HS-27A (cell line): ENCODE data around the gene KLHL29.
"Not testable (repeated sequence)": the region's sequence is repeated elsewhere in the genome, so short reads cannot be mapped to it uniquely, and the experiment has no call there.

Experiments used
- DNase-seq: peaks from one replicate; pipeline ENCODE4 v3.0.0-alpha.2; 2012; ENCODE audit warnings: low read depth, missing footprints

Gene KLHL29

GRCh38 chr2:23367760-23368159, 17.2 kb upstream of the KLHL29 start:
- no peak for DNase-seq

GRCh38 chr2:23373666-23374065, 11.3 kb upstream of the KLHL29 start:
- DNase-seq: no peak

DNA sequence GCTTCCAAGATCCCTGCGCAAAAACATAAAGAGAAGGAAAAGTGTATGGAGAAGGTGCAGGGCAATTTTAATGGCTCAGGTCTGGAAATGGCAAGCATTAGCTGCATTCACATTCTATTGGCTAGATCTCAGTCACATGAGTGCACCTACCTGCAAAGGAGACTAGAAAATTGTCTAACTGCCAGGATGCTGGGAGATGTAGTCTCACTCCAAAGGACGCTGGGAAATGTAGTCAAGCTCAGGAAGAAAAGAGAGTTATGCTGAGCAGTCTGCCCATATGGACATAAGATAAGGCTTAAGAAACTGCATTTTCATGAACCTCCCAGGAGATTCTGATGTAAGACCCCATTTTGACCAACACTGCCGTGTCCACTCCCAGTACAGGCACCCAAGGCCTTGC, 9.5 kb upstream of the KLHL29 start:
- DNase-seq: no peak

DNA sequence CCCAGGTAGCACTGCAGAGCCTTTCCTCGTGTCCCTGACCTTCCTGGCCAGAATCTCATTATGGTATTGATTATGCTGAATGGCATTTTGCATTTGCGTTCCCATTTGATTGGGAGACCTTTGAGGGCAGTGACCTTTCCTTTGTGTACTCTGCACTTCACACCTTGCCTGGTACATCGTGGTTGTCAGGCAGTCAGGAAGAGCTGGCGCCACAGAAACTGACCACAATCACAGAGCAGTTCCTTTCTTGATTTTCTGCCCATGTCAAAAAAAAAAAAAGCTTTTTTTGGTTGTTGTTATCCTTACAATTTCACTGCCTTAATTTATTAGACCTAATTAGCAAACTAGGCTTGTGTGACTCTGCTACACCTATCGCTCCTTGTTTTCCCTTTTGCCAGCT, 8.9 kb upstream of the KLHL29 start:
- DNase-seq: no peak

- no peak for DNase-seq
Observed at GRCh38 chr2:23376972-23377371, 8.0 kb upstream of the KLHL29 start.

DNA sequence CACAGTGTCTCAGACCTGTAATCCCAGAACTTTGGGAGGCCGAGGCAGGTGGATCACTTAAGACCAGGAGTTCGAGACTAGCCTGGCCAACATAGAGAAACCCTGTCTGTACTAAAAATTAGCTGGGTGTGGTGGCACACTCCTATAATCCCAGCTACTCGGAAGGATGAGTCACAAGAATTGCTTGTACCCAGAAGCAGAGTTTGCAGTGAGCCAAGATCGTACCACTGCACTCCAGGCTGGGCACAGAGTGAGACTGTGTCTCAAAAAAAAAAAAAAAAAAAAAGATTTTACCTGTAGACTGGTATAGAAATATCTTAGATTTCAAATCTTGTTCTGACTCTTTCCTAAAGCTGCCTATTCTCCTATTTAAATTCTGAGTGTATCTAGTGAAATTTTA, 7.2 kb upstream of the KLHL29 start:
- no peak for DNase-seq

- no peak for DNase-seq
Observed at GRCh38 chr2:23378496-23378895, 6.5 kb upstream of the KLHL29 start.

DNA sequence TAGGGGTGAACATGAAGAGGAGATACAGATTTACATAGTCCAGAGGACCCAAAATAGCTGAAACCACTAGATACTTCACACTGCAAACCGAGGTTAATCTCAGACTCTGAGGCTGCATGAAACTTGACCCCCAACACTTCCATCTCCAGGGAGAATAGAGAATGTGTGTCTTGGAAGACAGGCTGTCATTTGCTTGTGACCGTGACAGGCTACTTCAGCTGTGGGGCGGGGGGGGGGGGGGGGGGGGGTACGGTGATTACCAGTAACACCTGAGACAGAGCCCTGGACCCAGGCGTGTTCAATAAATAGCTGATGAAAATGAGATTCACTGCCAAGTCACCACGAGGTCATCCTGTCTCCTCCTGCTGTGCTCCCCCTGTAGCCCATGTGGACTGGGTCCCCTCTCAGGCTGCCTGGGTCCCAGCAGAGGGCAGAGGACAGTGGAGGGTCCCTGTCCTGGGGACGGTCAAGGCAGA, 5.7 kb upstream of the KLHL29 start:
- DNase-seq: no peak

DNA sequence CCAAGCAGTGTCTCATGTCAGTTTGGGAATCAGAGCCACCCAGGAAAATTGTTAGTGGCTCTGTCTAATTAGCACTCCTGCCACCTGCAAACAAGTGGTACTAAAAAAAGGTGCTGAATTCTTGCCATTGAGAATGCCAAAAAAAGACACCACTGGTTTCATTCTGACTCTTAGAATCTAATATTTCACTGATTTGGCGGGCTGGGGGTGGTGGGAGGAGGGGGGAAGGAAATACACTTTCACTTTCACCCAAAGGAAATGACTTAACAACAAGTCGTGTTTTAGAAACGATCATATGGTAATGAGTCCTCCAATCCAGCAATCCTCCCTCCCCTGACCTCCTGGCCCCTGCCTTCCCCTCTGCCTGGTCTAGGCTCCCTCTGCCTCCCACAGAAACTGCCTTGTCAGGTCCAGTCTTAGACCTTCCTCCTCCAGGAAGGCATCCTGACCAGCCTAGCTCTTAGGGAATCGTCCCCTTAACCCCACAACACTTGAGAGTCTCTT, 4.4 kb upstream of the KLHL29 start:
- no peak for DNase-seq

GRCh38 chr2:23381084-23381483, 3.9 kb upstream of the KLHL29 start:
- peak; percentile 85 for DNase-seq

DNA sequence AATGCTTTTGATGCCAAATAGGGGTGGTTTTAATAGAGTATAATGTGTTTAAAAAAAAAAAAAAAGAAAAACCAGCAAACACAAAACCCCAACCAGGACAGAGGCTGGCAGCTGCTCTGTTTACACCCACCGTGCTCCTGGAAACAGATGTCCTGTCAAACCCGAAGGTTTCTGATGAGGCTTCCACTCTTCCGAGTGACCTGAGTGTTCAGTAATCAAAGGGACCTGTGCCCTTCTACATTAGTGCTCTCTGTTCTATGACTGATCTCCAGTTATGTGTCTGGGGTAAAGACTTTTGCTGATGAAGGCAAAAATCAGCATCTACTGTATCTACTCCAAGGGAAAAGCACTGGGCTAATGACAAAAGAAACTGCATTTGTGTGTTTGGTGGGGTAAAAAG, 3.5 kb upstream of the KLHL29 start:
- no peak for DNase-seq

DNA sequence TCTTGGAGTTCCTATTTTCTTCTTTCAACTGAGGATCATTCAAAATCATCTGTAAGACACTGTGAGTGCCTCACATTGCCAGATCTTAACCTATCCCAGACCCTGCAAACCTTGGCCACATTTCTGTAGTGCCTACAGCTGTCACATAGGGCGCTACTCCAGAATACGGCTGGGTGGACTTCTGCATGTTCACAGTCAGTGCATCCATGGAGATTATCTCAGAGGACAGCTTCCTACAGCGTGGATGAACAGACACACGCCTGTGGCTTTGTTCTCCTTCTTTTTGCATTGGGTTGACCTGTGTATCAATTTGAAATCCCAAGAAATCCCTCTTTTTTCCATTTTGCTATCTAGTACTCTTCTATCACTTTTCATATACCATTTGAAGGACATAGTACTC, 1.9 kb upstream of the KLHL29 start:
- no peak for DNase-seq

GRCh38 chr2:23385351-23385747, 370 bp downstream of the KLHL29 start:
- DNase-seq: no peak

GRCh38 chr2:23385748-23386338, 864 bp downstream of the KLHL29 start:
- no peak for DNase-seq

DNA sequence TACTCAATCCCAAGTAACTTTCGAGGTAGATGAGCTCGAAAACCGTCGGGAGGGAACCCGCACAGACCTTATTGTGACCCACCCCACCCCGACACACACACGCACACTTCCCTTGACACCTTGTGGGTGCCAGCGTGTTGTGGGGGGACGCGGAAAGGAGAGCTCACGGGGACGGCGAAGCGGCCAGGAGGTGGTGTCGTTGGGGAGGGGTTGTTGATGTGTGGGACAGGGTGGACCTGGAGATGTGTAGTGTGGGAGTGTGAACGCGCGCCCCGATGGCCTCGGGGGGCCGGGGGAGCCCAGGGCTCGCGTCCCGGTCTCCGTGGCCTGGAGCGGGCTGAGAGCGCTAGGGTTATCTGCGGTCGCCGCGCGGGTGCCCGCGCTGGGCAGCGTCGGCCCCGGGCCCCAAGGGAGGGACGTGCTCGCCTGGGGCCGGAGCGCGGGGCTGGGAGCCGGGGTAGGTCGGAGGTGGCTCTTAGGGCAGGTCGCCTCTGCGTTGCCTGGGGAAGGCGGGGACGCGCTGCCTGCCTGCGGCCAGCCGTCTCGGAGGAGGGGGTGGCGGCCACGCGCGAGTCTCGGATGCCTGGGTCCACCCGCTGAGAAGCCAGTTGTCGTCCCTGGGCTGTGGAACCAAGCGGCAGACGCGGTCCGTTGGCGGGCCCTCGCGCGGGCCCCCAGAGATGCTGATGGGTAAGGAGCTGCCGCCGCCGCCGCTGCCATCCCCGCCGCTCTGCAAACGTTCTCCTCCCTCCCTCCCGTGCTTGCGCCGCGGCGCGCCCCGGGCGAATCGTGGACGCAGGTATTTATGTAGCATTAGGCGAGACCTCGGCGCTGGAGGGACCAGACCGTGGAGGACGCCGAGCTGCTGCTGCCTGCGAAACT, 1.6 kb downstream of the KLHL29 start:
- DNase-seq: no peak

DNA sequence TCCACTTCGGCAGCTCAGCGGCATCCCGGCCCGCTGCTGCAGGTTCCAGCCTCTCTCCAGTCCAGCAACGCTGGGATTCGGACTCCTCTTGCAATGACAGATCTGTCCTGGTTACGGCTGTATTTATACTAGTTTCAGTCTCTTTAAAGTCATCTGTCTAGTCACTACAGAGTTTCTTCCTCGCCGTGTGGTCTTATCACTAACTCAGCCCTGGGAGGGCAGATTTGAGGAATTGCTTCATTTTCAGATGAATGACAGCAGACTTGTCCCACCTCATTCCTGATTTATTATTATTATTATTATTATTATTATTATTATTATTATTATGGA, 2.2 kb downstream of the KLHL29 start:
- DNase-seq: no peak

GRCh38 chr2:23387845-23388244, 2.9 kb downstream of the KLHL29 start:
- DNase-seq: no peak

DNA sequence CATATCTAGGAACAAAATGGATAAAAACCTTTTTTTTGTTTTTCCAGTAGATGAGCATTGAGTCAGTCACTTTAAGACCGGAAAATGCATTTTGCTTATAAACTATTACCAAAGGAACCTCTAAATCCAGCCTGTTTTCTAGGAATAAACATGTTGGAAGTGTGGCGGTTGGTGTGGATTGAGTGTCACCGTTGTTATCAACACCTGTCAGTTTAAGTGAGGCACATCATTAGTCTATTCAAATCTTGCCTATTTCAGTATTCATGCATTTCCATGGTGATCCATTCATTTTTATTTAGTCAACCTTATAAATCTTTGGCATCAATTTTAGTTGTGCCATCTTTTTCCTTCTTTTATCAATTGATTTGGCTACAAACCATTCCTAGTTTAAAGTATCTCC, 3.3 kb downstream of the KLHL29 start:
- DNase-seq: no peak

DNA sequence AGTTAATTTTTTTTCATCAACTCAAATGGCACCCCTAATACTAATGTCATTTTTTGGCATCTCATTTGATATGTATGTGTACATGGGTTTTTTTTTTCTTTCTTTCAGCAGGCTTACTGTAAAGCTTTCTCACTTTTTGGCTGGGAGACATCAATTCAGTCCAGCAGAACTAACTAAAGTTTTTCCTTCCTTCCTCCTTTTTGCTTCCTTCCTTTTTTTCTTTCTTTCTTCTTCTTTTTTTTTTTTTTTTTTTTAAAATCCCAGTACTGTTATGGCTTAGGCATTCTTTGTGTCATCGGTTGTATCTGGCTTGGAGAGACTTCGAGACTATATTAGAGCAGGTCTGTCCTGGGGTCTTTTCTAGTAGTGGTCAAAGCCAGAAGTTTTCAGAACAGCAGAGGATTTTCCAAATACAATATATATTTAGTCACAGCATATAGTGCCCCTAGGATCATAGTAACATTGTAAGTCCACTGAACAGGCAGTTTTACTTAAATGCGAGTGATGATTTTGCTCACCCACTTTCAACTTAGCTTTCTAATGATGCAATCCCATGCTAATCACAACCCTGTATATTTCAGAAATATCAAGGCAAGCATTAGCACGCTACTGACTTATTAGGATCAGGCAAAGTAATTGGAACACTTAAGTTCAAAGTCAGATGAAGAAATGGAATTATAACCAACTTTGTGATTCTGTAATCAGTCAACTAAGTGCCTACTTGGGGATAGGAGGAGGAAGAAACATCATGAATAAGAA, 4.0 kb downstream of the KLHL29 start:
- DNase-seq: no peak

GRCh38 chr2:23390152-23390551, 5.2 kb downstream of the KLHL29 start:
- no peak for DNase-seq

DNA sequence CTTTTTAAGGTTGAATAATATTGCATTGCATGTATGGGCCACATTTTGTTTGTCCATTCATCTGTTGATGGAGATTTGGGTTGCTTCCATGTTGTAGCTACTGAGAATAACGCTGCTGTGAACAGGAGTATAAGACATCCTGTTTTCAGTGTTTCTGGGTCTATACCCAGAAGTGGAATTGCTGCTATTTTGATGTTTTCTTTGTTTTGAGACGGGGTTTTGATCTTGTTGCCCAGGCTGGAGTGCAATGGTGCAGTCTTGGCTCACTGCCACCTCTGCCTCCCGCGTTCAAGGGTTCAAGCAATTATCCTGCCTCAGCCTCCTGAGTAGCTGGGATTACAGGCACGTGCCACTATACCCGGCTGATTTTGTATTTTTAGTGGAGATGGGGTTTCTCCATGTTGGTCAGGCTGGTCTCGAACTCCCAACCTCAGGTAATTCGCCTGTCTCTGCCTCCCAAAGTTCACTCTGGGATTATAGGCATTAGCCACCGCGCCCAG, 6.3 kb downstream of the KLHL29 start:
- not testable (repeated sequence) for DNase-seq

DNA sequence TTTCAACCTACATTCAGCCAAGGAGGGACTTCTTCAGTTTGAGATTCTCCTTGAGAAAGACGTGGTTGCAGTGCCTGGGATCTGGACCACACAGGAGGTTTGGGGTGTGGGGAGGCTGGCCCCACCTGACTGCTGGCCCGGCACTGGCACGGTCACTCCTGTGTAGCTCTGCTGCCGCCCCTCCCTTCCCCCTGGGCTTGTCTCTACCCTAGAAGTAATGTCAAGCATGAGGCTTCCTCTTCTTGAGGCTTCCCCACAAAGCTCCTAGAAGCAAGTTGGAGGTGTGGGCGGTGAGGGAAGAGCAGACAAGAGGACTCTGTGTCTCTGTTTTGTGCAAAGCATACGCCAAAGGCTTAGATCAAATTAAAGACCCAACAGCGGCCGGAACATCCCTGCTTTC, 8.7 kb downstream of the KLHL29 start:
- no peak for DNase-seq

DNA sequence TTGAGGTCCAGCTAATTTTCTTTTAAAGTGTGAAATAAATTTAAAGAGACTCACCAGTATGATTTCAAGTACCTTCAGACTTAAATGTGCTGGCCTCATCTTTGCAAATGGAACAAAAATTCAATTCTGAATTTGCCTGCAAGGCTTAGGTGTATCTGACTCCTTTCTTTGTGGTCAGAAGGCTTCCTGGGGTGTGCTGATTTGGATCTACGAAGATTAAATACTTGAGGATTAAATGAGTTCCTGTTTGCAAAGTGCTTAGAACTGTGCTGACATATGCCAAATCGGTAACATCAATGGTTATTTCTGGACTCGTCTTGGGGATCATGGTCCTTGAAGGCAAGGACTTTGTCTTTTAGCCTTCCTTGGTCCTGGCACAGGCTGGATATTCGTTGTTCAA, 9.7 kb downstream of the KLHL29 start:
- no peak for DNase-seq
